MM.1S (cell line): ENCODE results near the gene GTPBP6.

Experiments used
- EZH2 ChIP-seq: fragments of 300-600 bp; sonication (generic); optimal IDR thresholded peaks from 2 replicates; pipeline ENCODE3; 2017; ENCODE audit warnings: low read depth, mild to moderate bottlenecking, antibody characterized with exemption, low read length, mixed read lengths
- EZH2phosphoT487 ChIP-seq: fragments of 300-600 bp; sonication (generic); IDR thresholded peaks from 2 replicates; pipeline ENCODE4 v1.6.1; 2018; ENCODE audit warnings: antibody characterized with exemption, low read length
- TF ChIP-seq, protein P1 (sequence below): fragments of 300-600 bp; sonication (generic); IDR thresholded peaks from 2 replicates; pipeline ENCODE4 v1.5.1; 2016; ENCODE audit warnings: antibody characterized with exemption, low read length, mixed read lengths

DNA sequence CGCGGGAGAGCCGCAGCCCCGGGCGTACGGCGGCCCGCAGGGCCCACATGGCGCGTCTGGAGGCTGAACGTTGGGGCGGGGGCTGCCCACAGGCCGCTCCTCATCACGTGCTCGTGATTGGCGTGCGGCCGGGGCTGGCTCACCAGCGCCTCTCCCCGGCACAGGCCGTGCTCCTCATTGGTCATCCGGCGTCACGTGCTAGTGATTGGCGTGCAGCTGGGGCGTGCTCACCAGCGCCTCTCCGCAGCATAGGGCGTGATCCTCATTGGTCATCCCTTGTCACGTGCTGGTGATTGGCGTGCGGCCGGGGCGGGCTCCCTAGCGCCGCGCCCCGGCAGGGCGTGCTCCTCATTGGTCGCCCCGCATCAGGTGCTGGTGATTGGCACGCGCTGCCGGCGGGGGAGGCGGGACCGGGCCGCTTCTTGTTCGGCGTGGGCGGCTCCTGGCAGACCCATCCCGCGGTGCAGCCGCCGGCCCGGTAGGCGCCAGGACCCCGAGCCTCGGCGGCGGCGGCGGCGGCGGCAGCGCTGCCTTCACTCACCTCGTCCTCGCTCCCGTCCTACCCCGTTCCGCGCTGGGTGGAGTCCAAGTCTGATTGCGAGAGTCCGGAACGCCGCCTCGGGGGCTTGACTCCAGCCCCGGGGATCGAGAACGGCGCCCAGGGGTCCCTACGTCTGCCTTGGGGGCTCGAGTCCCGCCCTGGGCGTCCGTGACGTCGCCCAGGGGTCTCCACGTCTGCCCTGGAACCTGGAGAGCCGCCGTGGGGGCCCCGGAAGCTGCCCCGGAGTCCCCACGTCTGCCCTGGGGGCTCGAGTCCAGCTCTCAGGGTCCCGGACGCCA, at the start of gene GTPBP6:
- TF ChIP-seq EZH2phosphoT487 = no peak
- no peak for TF ChIP-seq EZH2
- TF ChIP-seq, protein P1, sequence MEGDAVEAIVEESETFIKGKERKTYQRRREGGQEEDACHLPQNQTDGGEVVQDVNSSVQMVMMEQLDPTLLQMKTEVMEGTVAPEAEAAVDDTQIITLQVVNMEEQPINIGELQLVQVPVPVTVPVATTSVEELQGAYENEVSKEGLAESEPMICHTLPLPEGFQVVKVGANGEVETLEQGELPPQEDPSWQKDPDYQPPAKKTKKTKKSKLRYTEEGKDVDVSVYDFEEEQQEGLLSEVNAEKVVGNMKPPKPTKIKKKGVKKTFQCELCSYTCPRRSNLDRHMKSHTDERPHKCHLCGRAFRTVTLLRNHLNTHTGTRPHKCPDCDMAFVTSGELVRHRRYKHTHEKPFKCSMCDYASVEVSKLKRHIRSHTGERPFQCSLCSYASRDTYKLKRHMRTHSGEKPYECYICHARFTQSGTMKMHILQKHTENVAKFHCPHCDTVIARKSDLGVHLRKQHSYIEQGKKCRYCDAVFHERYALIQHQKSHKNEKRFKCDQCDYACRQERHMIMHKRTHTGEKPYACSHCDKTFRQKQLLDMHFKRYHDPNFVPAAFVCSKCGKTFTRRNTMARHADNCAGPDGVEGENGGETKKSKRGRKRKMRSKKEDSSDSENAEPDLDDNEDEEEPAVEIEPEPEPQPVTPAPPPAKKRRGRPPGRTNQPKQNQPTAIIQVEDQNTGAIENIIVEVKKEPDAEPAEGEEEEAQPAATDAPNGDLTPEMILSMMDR = no peak
